GM21529 (cell line): ENCODE results near the gene TPSD1.
"Not testable (repeated sequence)": the region's sequence is repeated elsewhere in the genome, so short reads cannot be mapped to it uniquely, and the experiment has no call there.

Experiments used
- ATAC-seq: cut with Tn5 transposase; IDR thresholded peaks from one replicate; pipeline ENCODE4 v1.9.1; 2021; ENCODE audit not compliant: unreplicated experiment

The TPSD1 gene

DNA sequence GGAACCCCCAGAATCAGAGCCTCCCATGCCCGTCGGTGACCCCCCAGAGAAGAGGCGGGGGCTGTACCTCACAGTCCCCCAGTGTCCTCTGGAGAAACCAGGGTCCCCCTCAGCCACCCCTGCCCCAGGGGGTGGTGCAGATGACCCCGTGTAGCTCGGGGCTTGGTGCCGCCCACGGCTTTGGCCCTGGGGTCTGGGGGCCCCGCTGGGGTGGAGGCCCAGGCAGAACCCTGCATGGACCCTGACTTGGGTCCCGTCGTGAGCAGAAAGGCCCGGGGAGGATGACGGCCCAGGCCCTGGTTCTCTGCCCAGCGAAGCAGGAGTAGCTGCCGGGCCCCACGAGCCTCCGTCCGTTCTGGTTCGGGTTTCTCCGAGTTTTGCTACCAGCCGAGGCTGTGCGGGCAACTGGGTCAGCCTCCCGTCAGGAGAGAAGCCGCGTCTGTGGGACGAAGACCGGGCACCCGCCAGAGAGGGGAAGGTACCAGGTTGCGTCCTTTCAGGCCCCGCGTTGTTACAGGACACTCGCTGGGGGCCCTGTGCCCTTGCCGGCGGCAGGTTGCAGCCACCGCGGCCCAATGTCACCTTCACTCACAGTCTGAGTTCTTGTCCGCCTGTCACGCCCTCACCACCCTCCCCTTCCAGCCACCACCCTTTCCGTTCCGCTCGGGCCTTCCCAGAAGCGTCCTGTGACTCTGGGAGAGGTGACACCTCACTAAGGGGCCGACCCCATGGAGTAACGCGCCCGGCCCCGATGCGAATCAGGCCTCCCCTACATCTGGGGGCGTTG, 34.8 kb upstream of the TPSD1 start:
- no peak for ATAC-seq

DNA sequence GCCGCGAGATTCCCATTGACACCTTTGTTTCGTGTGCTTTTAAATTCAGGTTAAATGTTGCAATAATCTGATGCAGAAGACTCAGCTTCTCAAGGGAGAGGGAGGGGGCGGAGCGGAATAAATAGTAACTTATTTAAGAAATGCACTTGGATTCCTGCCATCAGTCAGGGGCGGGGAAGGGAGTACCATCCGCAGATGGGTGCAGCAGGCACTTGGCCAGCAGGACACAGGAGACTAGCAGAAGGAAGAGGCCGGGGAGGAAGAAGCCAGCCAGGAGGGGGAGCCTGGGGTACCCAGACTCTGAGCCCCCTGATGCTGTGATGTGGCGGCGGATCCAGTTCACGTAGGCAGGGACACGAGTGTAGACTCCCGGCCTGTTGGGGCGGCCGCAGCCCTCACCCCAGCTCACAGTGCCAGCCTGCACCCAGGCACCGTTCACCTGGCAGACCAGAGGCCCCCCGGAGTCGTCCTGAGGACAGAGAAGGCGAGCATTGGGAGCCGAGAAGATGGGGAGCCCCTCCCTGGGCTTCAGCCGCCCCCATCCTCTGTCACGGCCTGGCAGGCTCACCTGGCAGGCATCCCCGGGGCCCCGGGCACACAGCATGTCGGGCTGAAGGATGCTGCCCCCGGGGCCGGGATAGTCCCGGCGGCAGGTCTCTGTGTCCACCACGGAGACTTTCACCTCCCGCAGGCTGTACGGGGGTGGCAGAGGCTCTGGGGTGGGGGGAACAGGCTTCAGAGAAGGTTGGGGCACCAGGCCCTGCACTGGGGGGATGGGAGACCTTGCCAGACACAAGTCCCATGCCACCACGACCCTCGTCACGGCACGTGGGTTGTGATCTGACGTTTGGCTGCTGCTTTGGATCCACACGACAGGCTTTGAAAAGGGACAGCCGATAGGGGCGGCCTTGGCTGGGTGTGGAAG, 34.0 kb upstream of the TPSD1 start:
- no peak for ATAC-seq

DNA sequence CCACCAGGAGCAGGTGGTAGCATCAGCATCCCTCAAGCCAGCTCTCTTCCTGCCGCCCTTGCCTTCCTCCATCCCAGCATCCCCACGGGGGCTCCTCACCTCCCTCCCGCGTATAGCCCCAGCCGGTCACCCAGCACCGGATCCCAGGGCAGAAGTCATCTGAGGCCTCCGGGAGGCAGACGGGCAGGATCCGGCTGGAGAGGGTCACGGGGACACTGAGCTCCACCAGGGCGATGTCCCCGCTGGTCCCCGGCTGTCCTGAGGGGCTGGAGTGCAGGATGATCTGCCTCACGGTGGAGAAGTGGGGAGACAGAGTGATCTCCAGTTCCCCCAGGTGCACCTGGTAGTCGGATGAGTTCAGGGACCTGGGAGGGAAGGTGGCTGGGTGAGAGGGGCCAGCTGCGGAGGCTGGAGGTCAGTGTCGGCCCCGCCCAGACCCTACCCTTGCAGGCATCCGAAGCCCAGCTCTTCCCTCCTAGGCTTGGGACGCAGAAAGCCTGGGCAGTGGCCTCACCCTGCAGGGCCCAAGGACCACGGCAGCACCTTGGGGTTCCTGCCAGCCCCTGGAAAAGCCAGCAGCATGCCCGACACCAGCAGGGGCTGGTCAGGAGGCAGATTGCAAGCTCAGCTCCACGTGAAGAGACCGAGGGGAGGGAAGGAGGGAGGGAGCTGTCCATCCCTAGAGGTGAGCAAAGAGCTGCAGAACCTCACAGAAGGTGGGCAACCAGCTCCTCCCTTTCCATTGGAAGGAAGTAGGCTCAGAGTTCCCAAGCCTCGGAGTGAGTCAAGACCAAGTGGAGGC, 33.1 kb upstream of the TPSD1 start:
- no peak for ATAC-seq

DNA sequence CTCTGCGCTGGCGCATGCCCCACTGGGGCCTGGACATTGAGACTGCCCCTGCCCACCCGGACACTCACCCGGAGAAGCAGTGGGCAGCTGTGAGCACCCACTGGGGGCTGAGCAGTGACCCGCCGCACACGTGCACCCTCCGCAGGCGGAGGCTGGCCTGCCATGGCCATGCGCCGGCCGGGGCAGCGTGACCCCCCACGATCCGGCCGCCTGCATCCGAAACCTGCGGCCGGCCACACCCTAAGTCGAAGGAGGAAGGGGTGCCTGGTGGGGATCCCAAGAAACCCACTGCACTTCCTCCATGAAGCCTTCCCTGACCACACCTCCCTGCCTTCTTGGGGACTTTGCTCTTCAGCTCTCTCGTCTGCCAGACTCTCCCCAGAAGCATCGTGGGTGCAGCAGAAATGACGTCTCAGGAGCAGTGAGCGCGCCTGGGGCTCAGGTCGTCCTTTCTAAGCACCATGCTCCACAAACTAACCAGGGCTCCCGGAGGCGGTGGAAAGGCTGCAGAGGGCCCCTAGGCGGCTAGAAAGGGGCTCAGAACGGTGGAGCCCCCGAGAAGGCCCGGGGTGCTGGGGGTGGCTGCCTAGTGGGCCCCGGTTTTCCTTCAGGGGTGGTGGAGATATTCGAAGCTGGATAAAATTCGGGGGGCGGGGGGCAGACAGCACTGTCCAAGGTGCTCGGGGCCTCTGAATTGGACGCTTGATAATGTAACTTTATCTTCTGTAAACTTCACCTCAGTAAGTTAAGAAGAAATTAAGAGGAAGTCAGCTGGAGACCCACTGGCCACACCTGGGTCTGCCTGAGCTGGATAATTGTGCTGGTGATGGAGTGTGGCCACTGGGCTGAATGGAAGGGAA, 32.3 kb upstream of the TPSD1 start:
- ATAC-seq = no peak

DNA sequence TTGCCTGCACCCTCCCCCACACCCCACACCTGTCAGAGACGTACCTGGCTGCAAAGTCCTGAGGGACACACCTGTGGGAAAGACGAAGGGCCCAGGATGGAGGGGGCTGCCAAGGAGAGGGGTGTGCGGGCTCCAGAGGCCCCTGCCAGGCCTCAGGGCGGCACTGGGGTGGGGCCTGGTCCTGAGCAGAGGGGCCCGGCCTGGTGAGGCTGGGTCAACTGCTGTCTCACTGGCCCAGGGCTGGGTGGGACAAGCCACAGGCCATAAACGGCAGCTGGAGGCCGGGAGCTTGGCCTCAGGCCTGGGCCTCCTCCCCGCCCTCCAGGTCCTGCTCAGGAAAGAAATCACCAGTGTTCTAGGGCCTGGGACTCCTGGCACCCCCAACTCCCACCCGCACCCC, 31.3 kb upstream of the TPSD1 start:
- ATAC-seq = no peak

DNA sequence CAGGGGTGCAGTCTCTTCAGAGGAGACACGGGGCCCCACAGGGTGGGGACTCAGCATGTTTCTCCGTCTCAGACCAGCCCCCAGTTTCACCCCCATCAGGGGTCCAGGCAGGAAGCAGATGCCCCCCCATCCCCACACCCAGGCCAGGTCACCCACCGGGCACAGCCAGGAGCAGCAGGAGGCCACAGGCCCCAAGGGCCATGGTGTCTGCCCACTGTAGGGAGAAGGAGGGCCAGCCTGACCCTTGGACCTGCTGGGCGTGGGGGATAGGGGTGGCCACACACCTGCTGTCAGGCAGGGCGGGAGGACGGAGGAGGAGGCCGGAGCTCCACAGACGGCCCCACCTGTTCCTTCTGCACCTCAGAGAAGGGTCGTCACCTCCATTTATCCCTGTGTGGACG, 30.8 kb upstream of the TPSD1 start, which contains the start of gene TPSG1:
Gene TPSG1, minus strand, starts transcription at position 218 of the 401 bp plus-strand sequence. Its CDS starts 16 bp downstream, at position 202.
- ATAC-seq = no peak

DNA sequence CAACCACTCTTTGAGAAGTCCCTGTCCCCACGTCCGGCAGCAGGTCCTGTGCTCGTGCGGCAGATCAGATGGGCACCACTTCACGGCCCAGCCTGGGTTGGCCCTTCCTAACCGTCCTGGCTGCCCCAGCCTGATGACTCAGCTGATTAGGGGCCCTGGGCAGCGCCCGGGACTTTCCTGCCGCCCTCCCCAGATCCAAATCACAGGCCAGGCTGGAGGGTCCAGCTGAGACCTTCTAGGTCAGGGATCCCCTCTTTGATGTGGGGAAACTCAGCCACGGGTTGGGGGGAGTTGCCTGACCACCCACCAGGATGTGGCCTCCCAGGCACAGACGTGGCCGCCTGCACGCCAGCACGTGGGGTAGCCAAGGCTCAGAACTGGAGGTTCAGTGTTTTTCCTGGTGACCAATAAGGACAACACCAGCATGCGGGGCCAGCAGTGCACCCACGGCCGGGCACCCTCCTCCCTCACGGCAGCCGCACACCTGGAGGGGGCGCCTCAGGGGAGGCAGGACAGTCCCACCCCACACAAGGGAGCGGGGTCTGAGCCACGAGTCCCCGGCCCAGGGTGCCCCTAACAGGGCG, 30.0 kb upstream of the TPSD1 start:
- ATAC-seq = not testable (repeated sequence)

DNA sequence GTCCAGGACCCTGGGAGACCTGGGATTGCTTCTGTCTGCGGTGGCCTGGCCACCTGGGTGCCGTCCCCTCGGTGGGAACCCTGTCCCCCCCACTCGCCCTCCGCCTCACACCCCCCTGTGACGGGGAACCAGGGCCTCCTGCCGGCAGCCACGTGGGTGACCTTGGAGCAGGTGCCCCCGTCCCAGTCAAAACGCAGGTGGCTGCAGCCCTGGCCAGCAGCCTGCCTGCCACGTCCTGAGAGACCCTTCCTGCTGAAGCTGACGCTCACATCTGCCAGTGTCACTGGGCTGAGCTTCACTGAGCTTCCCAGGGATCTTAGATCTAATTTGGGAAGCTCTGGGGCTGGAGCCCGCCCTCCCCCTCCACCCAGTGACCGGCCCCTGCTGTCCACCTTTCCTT, 29.2 kb upstream of the TPSD1 start:
- ATAC-seq = not testable (repeated sequence)

DNA sequence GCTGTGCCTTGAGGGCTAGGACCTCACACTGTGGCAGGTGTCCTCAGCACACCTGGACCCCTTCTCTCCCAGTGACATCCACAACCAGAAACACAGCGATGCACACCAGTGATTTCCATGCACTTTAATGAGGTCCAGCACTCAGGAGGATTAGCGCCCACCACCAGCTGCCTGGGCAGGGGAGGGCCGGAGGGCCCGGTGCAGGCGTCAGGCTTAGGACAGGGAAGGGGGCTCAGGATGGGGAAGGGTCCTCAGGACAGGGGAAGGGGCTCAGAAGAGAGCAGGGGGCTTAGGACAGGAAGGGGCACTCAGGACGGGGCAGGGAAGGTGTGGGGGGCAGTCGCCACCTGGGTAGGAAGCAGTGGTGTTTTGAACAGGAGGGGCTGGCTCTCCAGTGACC, 27.6 kb upstream of the TPSD1 start:
- not testable (repeated sequence) for ATAC-seq

DNA sequence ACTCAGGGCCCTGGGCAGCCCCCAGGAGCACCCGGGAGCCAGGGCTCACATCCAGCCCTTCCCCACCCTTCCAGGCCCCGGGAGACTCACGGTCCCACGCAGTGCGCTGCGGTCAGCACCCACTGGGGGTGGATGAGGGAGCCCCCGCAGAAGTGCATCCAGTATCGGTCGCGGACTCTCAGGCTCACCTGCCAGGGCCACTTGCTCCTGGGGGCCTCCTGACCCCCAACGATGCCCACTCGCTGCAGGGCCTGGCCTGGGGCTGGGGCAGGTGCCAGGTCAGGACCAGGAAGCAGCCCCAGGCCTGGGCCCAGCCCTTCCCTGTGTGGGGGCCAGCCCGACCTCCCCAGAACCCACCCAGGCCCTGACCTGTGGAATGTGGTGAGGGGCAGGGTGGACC, 26.4 kb upstream of the TPSD1 start:
- not testable (repeated sequence) for ATAC-seq

DNA sequence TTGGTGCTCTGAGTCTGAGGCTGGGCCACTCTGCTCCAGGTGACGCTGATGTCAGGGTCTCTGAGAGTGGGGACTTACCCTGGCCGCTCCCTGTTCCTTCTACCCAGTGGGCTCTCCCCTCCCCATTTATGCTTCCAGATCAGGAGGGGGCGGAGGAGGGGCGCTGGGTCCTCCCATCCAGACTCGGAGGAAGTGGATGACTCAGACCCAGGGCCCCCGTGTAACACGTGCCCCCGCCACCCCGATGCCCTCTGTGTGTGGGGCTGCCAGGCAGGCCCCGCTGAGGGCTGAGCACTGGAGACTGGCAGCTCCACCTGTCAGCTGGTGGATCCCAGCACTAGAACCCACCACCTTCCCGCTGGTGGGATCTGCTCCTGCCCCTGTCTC, 25.8 kb upstream of the TPSD1 start, which contains the start of gene TPSB2:
Gene TPSB2, minus strand, starts transcription at position 101 of the 387 bp plus-strand sequence. CDS start 233 bp downstream, outside the sequence.
- ATAC-seq = not testable (repeated sequence)

DNA sequence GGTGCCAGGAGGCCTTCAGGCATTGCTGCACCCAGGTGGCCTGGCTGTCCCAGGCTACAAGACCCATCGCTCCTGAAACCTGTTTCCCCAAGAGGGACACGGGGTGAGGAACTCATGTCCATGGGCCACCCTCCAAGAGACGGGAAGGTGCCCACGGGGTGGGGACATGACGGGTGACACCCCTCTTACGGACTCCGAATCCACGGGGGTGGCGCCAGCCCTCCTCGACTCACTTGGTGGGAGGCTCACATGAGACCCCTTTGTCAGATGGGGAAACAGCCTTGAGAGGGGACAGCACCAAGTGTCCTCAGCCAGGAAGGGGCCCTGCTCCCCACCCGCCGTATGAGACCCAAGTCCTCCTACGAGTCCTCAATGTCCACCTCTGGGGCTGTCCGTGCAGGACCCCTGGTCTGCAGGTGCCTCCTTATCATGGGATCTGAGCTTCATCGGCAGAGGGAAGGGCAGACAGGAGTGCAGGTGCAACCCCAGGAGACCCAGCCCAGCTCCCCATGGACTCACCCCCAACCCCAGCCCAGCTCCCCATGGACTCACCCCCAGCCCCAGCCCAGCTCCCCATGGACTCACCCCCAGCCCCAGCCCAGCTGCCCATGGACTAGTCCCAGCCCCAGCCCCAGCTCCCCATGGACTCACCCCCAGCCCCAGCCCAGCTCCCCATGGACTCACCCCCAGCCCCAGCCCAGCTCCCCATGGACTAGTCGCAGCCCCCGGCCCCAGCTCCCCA, 25.2 kb upstream of the TPSD1 start:
- ATAC-seq = not testable (repeated sequence)

DNA sequence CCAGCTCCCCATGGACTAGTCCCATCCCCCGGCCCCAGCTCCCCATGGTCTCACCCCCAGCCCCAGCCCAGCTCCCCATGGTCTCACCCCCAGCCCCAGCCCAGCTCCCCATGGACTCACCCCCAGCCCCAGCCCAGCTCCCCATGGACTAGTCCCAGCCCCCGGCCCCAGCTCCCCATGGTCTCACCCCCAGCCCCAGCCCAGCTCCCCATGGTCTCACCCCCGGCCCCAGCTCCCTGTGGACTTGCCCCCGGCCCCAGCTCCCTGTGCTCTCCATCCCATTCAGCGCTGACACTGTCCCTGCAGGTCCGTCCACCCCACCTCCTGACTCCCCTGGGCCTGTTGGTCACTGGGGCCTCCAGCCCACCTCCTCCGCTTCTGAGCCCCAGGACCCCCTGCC, 24.6 kb upstream of the TPSD1 start:
- ATAC-seq = not testable (repeated sequence)

DNA sequence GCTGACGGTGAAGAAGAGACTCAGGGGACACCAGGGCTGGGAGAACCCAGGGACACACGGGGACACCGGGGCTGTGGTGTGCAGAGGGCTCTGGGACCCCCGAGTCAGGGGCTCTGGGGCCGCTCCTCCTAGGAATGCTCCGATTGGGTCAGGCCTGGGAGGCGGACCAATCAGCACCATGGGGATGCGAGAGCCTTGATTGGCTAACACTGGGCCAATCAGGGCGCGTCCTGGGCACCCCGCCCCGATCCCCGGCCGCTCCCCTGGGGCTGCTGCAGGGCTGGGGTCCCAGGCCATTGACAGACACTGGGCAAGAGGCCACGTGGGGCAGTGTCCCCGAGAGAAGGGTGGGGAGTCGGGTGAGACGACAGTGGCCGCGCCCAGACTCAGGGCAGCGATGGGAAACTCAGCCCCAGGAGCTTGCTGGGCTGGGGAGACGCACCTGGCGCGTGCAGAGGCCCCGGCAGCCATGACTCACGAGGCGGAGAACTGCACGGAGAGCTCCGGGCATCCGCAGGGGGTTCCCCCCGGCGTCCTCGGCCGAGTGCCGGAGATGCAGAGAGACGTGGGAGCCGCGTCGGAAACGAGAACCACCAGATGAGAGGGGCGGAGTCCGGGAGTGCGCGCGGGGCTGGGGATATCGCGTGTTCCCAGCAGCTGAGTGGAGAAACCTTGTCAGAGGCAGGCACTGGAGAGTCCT, 23.7 kb upstream of the TPSD1 start:
- ATAC-seq = not testable (repeated sequence)

DNA sequence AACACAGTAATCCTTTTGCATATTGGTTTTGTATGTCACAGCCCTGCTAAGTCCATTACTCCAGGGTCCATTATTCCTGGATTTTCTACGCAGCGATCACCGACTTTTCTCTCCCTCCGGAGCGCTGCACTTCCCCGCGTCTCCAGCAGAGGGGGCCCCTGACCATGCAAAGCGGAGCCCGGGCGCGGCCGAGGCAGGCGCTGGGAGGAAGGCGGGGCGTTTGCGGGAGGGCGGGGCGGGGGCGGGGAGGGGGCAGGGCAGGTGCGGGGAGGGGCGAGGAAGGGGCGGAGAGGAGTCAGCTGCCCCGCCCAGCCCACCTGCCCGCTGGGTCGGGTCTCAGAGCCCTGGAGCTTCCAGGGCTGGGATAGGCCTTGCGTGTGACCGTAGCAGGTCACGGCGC, 19.2 kb upstream of the TPSD1 start:
- not testable (repeated sequence) for ATAC-seq

DNA sequence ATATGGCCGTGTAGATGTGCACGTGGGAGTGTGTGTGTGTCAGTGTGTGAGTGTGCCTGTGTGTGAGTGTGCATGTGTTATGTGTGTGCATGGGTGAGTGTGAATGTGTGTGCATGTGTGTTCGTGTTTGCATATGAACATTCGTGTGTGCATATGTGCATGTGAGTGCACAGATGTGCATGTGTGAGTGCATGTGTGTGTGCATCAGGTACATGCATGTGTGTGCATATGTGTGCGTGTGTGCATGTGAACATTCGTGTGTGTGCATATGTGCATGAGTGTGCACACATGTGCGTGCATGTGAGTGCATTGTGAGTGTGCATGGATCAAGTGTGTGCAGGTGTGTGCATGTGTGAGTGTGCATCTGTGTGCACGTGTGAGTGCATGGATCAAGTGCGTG, 17.9 kb upstream of the TPSD1 start:
- ATAC-seq = no peak

DNA sequence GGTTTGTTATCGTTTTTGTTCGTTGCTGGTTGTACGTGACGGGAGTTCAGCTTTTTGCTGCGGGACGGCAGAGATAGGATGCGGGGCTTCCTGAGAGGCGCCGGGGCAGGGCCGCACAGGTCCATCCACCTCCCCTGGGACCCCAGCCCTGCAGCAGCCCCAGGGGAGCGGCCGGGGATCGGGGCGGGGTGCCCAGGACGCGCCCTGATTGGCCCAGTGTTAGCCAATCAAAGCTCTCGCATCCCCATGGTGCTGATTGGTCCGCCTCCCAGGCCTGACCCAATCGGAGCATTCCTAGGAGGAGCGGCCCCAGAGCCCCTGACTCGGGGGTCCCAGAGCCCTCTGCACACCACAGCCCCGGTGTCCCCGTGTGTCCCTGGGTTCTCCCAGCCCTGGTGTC, 17.0 kb upstream of the TPSD1 start:
- not testable (repeated sequence) for ATAC-seq

DNA sequence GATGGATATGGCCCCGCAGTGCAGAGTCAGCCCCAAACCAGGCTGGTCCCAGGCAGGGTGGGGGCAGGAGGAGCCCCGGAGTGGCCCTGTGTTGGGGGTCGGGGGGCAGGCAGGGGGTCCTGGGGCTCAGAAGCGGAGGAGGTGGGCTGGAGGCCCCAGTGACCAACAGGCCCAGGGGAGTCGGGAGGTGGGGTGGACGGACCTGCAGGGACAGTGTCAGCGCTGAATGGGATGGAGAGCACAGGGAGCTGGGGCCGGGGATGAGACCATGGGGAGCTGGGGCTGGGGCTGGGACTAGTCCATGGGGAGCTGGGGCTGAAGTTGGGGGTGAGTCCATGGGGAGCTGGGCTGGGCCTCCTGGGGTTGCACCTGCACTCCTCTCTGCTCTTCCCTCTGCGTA, 16.3 kb upstream of the TPSD1 start:
- not testable (repeated sequence) for ATAC-seq
